ENCODE measurements around the gene MAOB.
A peak's percentile ranks its signal among the peaks of the same experiment; 100 is the strongest.

The MAOB gene

DNA sequence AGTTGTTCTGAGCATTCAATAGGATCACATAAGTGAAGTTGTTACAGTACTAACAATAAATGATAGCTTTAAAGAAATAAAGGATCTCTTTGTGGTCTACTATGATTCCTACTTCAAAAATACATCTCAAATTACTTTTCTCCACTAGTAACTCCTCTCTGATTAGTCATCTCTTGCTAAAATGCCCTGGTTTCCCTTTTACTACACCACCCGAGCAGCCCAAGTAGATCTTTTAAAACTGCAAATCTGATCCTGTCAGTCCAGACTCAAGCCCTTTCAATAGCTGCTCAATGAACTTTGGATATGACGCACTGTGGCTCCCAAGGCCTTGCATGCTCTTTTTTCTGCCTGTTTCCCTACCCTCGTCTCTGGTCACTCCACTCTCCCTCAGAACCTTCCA, 128.6 kb downstream of the MAOB start:
- H3K9ac ChIP-seq (ENCODE audit: low read depth, low read length, poor library complexity, severe bottlenecking): no peak overlapping the region
- TF ChIP-seq EZH2phosphoT487 (IDR thresholded peaks at IDR 0.05; ENCODE audit: borderline replicate concordance): no peak
- TF ChIP-seq, protein P1, sequence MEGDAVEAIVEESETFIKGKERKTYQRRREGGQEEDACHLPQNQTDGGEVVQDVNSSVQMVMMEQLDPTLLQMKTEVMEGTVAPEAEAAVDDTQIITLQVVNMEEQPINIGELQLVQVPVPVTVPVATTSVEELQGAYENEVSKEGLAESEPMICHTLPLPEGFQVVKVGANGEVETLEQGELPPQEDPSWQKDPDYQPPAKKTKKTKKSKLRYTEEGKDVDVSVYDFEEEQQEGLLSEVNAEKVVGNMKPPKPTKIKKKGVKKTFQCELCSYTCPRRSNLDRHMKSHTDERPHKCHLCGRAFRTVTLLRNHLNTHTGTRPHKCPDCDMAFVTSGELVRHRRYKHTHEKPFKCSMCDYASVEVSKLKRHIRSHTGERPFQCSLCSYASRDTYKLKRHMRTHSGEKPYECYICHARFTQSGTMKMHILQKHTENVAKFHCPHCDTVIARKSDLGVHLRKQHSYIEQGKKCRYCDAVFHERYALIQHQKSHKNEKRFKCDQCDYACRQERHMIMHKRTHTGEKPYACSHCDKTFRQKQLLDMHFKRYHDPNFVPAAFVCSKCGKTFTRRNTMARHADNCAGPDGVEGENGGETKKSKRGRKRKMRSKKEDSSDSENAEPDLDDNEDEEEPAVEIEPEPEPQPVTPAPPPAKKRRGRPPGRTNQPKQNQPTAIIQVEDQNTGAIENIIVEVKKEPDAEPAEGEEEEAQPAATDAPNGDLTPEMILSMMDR (conservative IDR thresholded peaks at IDR 0.05; ENCODE audit: low read length): no peak
- H3K9me2 ChIP-seq (replicated peaks; ENCODE audit: low read depth, low read length): no peaks in the 10 kb centered on the region
- no peak overlapping the region for H3K4me3 ChIP-seq (ENCODE audit: low read length, poor library complexity, severe bottlenecking)
- H3K4me1 ChIP-seq (ENCODE audit: insufficient read depth, low read length, poor library complexity, severe bottlenecking): no peaks in the 10 kb centered on the region
- H4K20me1 ChIP-seq (ENCODE audit: insufficient read depth, low read length, poor library complexity, severe bottlenecking): no peaks in the 10 kb centered on the region
- no peaks in the 10 kb centered on the region for H3K9me3 ChIP-seq (ENCODE audit: insufficient read depth, low read depth, low read length)
- no peaks in the 10 kb centered on the region for H3K36me3 ChIP-seq (ENCODE audit: insufficient read depth, low read length)
- H3K79me2 ChIP-seq (ENCODE audit: insufficient read depth, low read length): no peaks in the 10 kb centered on the region
- no peak overlapping the region for H3K4me2 ChIP-seq (ENCODE audit: low read depth, low read length, poor library complexity, severe bottlenecking)
- no peaks in the 10 kb centered on the region for H3K27me3 ChIP-seq (ENCODE audit: insufficient read depth, low read length, poor library complexity, severe bottlenecking)
- H2AFZ ChIP-seq (ENCODE audit: low read length): no peak overlapping the region
- no peaks in the 10 kb centered on the region for H3F3A ChIP-seq (ENCODE audit: low read depth)

DNA sequence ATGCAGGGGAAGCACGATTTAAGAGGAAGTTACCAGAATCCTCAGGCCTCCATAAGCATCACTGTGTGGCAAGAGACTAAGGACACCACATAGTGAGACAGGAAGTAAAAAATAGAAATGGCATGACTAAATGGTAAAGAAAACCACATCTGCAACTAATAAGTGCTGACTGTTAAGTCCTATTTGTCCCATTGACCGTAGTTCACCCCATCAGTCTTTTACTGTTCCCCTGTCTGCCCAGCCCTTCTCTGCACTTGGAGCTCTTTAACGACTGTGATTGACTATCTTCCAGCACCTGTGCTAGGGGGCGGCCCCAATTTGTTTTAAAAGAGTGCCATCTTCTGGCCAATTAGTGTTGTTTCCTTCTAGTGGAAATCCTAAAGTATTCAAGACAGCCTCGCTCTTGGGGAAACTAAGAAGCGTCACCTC, 132.0 kb downstream of the MAOB start:
- Histone ChIP-seq H3K9ac (ENCODE audit: low read depth, low read length, poor library complexity, severe bottlenecking) (no peak overlapping the region), H3K9me3 (ENCODE audit: insufficient read depth, low read depth, low read length) (no peaks in the 10 kb centered on the region), H3K9me2 (replicated peaks; ENCODE audit: low read depth, low read length) (no peaks in the 10 kb centered on the region), H3K27me3 (ENCODE audit: insufficient read depth, low read length, poor library complexity, severe bottlenecking) (no peaks in the 10 kb centered on the region), H3K36me3 (ENCODE audit: insufficient read depth, low read length) (no peaks in the 10 kb centered on the region), H3K4me3 (ENCODE audit: low read length, poor library complexity, severe bottlenecking) (no peak overlapping the region), H3K4me2 (ENCODE audit: low read depth, low read length, poor library complexity, severe bottlenecking) (no peak overlapping the region), H4K20me1 (ENCODE audit: insufficient read depth, low read length, poor library complexity, severe bottlenecking) (no peaks in the 10 kb centered on the region), H3F3A (ENCODE audit: low read depth) (no peaks in the 10 kb centered on the region), H3K4me1 (ENCODE audit: insufficient read depth, low read length, poor library complexity, severe bottlenecking) (no peaks in the 10 kb centered on the region), H2AFZ (ENCODE audit: low read length) (no peak overlapping the region), H3K79me2 (ENCODE audit: insufficient read depth, low read length) (no peaks in the 10 kb centered on the region)
- TF ChIP-seq, protein P1 (conservative IDR thresholded peaks at IDR 0.05; ENCODE audit: low read length): peak; percentile 59
- no peak for TF ChIP-seq EZH2phosphoT487 (IDR thresholded peaks at IDR 0.05; ENCODE audit: borderline replicate concordance)

DNA sequence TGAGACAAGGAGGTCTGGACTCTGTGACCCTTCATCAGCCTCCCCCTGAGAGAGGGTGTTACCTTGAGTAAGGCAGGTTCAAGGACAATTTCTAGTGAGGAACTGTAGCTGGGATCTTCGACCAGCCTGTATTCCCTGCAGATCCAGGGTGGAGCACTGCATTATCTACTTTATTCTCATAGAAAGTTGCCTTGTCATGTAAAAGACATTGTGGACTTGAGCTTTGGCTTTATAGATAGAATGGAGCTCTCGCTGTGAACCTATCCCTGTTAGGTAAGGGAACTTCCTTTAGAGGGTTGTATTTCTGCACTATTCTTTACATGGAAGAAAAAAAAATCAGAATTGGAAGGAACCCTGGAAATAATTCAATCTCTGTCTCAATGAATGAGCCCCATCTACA, 134.8 kb downstream of the MAOB start:
- Histone ChIP-seq H2AFZ (ENCODE audit: low read length) (no peak overlapping the region), H4K20me1 (ENCODE audit: insufficient read depth, low read length, poor library complexity, severe bottlenecking) (no peaks in the 10 kb centered on the region), H3K27me3 (ENCODE audit: insufficient read depth, low read length, poor library complexity, severe bottlenecking) (no peaks in the 10 kb centered on the region), H3K4me2 (ENCODE audit: low read depth, low read length, poor library complexity, severe bottlenecking) (no peak overlapping the region), H3K4me1 (ENCODE audit: insufficient read depth, low read length, poor library complexity, severe bottlenecking) (no peaks in the 10 kb centered on the region), H3K9ac (ENCODE audit: low read depth, low read length, poor library complexity, severe bottlenecking) (no peak overlapping the region), H3K4me3 (ENCODE audit: low read length, poor library complexity, severe bottlenecking) (no peak overlapping the region), H3K36me3 (ENCODE audit: insufficient read depth, low read length) (no peaks in the 10 kb centered on the region), H3K9me2 (replicated peaks; ENCODE audit: low read depth, low read length) (no peaks in the 10 kb centered on the region), H3K79me2 (ENCODE audit: insufficient read depth, low read length) (no peaks in the 10 kb centered on the region), H3F3A (ENCODE audit: low read depth) (no peaks in the 10 kb centered on the region), H3K9me3 (ENCODE audit: insufficient read depth, low read depth, low read length) (no peaks in the 10 kb centered on the region)
- TF ChIP-seq, protein P1 (conservative IDR thresholded peaks at IDR 0.05; ENCODE audit: low read length): no peak
- TF ChIP-seq EZH2phosphoT487 (IDR thresholded peaks at IDR 0.05; ENCODE audit: borderline replicate concordance): no peak

All from Loucy (cell line).